Middle frontal gyrus (tissue), 1 donor: ENCODE measurements around the gene RECQL.
"Not testable (repeated sequence)": the region's sequence is repeated elsewhere in the genome, so short reads cannot be mapped to it uniquely, and the experiment has no call there.

Experiments used
- DNase-seq: peaks from one replicate; pipeline ENCODE4 v3.0.0-alpha.2; 2015; ENCODE audit warnings: low spot score; ENCODE audit errors: extremely low spot score

Gene RECQL

GRCh38 chr12:21502164-21502496 is 695 bp upstream of the RECQL start:
- DNase-seq: no peak

DNA sequence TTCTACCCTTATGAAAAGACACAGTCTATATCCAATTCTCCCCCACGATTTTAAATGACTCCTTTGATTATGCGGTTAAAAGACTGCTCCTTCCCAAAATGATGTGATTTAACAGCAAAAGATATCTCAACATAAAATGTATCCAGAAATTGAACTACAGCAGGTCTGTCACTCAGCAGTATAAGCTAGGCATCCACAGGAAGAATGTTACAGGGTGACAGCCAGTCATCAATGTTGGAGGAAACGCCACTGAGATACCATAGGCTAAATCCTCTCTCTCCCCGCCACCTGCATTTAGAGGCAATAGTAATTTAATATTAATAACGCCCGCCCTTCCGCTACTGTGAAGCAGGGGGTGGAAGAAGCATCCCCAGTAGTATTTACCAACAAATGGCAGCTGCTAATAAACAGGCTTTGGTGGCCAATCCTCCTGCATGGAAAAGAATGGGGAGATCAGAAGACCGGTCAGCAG is 613 bp downstream of the RECQL start:
- DNase-seq: no peak

GRCh38 chr12:21499765-21500164 is 1.7 kb downstream of the RECQL start:
- no peak for DNase-seq

- no peak for DNase-seq
Observed at GRCh38 chr12:21485998-21486397, 15.4 kb downstream of the RECQL start.

DNA sequence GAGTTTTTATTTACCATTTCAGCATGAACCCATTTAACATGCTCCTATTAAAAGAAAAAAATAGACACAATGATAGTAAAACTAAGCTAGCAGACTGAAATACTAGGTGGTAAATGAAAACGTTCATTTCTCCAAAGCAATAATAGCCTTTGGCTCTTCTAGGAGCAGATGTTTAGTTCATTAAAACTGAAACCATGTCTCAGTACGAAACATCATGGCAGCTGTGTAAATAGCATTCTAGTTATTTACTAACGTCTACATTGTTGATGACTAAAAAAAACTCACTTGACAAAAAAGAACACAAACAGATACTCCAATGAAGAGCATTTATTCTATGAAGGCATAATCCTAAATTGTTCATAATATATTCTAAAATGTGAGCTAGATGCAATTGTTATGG is 17.9 kb downstream of the RECQL start:
- no peak for DNase-seq

GRCh38 chr12:21478756-21479455 is 22.5 kb downstream of the RECQL start:
- no peak for DNase-seq

DNA sequence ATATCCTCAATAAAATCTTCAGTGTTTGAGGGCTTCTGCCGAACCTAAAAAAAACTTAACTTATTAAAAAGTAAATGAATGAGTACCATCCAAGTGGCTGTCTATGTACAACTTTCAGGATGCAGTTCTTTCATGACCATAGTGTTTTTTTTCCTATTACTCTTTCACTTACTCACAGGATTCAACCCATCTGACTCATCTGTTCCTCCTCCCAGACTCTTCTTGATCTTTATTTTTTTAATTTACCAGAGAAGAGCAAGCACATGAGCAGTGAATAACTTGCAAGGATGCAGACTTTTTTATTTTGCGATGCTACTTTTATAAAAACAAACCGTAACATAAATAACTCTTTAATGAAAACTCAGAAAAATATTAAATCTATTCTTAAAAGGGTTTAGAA is 24.5 kb downstream of the RECQL start:
- DNase-seq: no peak

GRCh38 chr12:21475552-21475951 is 25.9 kb downstream of the RECQL start:
- no peak for DNase-seq

- no peak for DNase-seq
Observed at GRCh38 chr12:21472197-21472823, 29.1 kb downstream of the RECQL start.

DNA sequence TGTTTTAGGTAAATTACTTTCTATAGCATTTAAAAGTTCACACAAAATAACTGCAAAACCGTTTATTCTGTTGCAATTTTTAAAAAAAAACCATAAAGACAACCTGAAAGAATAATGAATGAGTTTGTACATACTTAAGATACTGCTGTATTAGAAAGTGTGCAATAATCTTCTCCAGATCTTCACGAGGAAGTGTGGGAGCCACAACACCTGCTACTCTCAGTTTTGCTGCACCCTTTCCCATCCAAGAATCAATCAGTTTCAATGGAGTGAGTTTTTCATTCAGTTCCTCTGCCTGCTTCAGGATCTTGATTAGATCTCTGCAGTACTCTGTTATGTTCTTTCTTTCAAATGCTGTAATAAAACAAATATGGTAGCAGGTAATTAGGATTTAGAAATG is 30.1 kb downstream of the RECQL start:
- no peak for DNase-seq

DNA sequence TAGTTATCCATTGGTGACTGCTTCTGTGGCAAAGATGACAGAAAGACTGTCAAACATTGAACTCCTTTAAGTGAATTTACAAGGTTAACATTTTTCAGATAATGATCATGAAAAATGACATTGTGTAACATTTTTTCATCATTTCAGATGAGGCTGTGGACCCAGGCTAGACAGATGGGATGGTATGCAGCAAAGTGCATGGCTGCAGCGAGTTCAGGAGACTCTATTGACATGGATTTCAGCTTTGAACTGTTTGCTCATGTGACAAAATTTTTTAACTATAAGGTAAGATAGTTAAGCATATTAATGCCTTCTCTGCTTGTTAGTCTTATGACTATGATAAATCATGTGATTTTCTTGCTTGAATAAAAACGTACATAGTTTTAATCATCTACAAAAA is 34.1 kb downstream of the RECQL start:
- DNase-seq: not testable (repeated sequence)

DNA sequence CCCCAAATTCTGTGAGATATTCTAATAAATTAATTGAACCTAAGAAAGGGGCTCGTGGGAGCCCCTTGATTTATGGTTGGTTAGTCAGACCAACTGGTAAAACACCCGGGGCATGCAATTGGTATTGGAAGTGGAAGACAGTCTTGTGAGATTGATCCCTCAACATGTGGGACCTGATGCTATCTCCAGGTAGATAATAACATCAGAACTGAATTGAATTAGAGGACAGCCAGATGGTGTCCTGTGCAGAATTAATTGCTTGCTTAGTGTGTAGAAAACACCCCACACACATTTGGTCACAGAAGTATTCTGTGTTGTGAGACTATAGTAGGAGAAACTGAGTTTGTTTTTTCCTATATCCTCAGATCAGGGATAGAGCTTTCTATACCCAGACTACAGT is 42.0 kb downstream of the RECQL start:
- no peak for DNase-seq

GRCh38 chr12:21456291-21456780 is 45.1 kb downstream of the RECQL start:
- DNase-seq: no peak

GRCh38 chr12:21453312-21453852 is 48.1 kb downstream of the RECQL start:
- no peak for DNase-seq

DNA sequence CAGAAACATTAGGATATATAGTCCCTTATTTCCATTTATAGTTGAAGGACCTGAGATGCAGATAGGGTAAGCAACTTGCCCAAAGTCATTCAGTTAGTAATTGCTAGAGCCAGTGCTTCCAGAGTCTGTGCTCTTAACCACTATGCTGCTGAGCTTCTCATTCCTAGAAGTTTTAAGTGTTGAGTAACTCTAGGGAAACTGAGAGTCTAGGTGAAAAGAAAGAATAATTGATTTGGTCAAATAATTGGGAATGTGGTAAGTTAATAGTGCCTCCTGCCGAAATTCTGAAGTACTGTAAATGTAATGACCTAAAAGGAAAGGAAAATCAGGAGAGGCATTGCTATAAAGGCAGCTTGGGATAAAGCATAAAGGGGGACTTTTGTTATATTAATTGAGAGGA is 49.9 kb downstream of the RECQL start:
- DNase-seq: no peak

GRCh38 chr12:21444193-21445146 is 57.0 kb downstream of the RECQL start:
- DNase-seq: no peak

GRCh38 chr12:21439347-21439746 is 62.1 kb downstream of the RECQL start:
- no peak for DNase-seq

GRCh38 chr12:21438643-21439042 is 62.8 kb downstream of the RECQL start:
- DNase-seq: no peak

- no peak for DNase-seq
Observed at GRCh38 chr12:21434699-21435098, 66.7 kb downstream of the RECQL start.

DNA sequence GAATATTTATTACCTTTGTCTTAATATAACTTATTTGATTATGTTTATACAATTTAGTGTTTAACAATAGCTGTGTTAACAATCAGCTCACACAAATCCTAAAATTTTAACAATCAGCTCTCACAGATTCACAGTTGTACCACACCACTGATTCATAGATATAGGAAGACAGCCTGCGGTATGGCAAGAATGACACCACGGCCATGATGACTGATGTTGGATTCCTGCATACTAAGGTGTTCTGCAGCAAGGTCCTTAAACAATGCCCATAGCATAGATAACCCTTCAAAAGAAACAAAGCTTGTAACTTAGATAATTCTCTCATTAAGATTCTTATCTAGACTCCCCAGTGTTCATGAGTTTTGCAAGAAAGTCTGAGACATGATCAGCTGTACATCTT is 67.9 kb downstream of the RECQL start:
- no peak for DNase-seq

- no peak for DNase-seq
Observed at GRCh38 chr12:21429994-21430393, 71.4 kb downstream of the RECQL start.

GRCh38 chr12:21428241-21428640 is 73.2 kb downstream of the RECQL start:
- DNase-seq: no peak
